NCI-H82 treated with DMSO at 0.1 percent for 48 hours (cell line): ENCODE data around the gene TM4SF20.

Experiments used
- DNase-seq: peaks from one replicate; lab custom pipeline; 2025; ENCODE audit not compliant: unreplicated experiment; lab: John Stamatoyannopoulos, UW

TM4SF20 gene

DNA sequence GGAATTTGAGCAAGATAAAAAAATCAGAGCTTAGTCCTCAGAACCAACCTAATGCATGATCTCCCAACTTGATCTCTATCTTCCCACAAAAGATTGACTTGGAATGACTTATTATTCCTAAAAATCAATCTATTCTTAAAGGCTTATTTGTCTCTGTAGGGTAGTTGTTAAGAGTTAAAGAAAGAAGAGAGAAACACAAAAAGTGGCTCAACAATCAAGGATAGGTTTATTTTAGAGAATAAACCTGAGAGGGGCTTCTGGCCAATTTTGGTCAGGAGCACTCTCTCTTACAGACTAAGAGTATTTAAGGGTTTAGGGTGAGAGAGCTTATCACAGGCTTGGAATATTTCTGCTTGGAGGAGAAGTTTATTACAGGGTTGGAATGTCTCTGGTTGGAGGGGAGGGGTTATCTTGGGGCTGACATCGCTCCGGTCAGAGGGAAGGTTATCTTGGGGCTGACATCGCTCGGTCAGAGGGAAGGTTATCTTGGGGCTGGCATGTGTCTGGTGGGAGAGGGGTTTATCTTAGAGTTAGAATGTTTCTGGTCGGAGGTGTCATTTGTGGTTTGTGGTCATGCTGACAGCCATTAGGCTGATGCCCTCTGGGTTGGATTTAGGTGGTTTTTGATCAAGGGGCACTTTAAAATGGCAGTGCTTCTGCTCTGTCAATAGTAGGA is 56.4 kb downstream of the TM4SF20 start:
- DNase-seq: no peak

DNA sequence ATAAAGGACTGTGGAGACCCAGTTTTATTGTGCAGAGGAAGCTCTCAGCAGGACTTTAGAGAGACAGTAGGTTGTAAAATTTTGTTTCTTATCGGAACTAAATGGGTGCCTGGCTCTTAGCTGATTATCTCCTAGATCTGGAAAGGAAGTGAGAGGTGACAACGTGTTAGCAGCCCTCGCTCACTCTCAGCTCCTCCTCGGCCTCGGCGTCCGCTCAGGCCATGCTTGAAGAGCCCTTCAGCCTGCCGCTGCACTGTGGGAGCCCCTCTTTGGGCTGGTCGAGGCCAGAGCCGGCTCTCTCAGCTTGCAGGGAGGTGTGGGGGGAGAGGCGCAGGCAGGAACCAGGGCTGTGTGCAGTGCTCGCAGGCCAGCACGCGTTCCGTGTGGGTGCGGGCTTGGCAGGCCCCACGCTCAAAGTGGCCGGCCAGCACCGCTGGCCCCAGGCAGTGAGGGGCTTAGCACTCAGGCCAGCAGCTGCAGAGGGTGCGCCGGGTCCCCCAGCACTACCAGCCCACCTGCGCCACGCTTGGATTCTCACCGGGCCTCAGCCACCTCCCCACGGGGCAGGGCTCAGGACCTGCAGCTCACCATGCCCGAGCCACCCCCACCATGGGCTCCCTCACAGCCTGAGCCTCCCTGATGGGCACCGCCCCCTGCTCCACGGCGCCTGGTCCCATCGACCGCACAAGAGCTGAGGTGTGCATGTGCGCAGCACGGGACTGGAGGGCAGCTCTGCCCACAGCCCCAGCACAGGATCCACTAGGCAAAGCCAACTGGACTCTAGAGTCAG is 58.6 kb downstream of the TM4SF20 start:
- no peak for DNase-seq

GRCh38 chr2:227317834-227318233 is 61.3 kb downstream of the TM4SF20 start:
- DNase-seq: no peak

- no peak for DNase-seq
Measured at GRCh38 chr2:227313310-227313709, 65.8 kb downstream of the TM4SF20 start.

- DNase-seq: no peak
Measured at GRCh38 chr2:227312579-227312978, 66.5 kb downstream of the TM4SF20 start.
